ENCODE results near the gene SNAP91.

The SNAP91 gene

GRCh38 chr6:83536647-83537589 lies 172.0 kb downstream of the SNAP91 start:
- no peak for DNase-seq

DNA sequence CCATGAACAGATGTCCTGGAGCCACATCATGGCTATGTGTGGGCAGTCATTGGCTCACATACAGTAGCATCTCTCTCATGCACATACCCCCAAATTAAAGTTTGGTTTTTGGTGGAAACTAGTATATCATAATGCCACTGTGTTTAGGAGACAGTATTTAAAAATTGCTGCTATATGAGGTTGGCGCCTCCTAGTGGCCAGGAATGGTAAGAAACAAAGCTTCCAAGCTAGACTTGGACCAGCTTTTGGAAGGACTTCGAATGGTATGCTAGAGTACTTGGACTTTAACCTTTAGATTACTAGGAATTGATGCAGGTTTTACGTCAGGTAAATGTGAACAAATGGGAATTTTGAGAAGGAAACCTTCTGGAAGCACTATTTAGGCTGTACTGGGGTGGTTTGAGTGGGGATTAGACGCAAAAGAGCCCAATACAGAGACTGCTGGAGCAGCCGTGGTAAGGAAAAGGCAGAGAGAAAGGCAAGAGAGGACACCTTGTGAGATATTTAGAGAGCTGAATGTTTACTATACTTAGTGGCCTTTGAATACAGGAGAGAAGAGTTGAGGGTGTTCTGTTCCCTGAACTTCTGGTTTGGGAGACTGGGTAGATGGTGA lies 172.8 kb downstream of the SNAP91 start:
- DNase-seq = no peak

DNA sequence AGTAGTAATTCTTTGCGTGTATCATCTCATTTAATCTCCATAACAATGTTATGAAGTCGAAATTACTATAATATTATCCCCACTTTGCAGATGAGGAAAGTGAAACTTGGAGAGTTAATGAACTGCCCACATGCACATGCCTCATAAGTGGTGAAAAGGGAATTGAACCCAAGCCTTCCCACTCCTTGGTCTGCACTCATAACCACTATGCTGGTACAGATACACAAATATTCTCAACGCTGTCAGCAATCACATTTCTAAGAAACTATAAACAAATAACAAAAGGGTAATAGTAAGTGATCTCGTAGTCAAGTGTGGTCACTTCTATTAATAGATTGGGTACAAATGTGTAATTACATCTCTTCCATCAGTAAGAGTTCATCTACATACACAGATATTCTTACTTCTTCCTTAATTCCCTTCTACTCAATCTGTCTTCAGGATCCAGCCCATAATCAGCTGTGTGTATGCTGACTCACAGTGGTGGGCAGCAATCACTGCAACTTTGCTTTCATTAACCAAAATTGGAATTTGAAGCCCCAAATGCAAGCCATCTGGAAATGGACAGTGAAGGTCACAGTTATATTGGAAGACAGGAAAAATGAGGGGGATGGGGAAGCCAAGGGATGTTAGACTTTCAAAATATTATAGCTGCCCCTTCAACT lies 190.0 kb downstream of the SNAP91 start:
- no peak for DNase-seq

GRCh38 chr6:83517500-83517899 lies 191.4 kb downstream of the SNAP91 start:
- DNase-seq = no peak

DNA sequence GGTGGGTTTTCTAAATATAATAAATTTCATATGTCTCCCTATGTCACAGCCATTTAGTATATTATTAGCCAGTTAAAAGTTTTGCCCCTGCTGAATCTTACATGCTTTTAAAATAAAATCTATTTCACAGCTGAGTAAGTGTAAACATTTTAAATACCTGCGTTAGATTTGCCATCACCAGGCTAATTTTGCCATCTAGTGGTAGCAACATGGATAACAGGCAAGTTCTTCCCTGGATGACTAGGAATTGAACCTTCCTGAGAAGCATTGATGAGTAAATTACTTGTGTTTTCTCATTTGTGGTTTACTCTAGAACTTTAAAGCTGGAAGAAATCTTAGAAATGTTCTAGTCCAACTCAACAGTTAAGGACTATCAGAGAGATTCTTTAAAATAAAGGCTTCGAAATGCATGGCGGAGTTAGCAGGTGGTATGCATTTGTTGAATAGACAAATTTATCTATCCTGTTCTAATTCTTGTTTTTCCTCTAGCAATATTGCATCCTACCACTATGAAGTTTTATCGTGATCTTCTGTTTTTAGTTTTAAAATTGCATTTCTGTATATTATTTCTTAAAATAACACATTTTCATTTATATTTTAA lies 193.9 kb downstream of the SNAP91 start:
- DNase-seq = no peak

- DNase-seq = no peak
These were observed 194.4 kb downstream of the SNAP91 start for GRCh38 chr6:83514466-83514865.

DNA sequence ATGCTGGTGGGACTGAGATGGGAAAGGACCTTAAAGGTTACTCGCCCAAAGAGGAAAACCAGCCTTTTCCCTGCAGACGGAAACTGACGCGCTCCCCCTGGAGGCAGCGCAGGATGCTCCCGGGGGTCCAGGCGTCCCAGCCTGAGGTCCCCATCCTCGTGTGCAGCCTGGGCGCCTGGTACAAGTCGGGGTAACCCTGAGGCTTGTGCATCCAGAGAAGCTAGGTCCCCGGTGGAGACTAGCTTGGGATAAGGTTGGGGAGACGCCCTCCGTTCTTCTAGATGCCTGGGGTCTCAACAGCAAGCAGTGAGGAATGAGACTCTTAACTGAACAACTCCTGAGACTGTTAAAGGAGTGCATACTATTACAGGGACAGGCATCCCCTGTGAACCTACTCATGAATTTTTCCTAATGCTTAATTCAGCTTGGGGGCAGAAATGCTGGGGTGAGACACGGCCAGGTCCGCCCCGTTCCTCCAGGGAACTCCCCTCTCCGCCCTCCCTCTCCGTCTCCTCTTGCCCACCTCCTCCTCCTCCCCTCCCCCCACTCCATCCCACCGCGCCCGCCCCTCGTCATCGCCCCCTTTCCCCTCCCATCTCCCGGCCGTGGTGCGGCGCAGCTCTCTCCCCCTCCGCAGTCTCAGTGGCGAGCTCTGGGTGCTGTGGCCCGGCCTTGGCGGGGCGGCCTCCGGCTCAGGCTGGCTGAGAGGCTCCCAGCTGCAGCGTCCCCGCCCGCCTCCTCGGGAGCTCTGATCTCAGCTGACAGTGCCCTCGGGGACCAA lies 196.8 kb downstream of the SNAP91 start, which contains the start of gene PRSS35:
PRSS35 (plus strand) TSS at position 634 of the 781 bp plus-strand sequence. CDS start 10,908 bp downstream, outside the sequence.
- DNase-seq = peak; percentile 89

DNA sequence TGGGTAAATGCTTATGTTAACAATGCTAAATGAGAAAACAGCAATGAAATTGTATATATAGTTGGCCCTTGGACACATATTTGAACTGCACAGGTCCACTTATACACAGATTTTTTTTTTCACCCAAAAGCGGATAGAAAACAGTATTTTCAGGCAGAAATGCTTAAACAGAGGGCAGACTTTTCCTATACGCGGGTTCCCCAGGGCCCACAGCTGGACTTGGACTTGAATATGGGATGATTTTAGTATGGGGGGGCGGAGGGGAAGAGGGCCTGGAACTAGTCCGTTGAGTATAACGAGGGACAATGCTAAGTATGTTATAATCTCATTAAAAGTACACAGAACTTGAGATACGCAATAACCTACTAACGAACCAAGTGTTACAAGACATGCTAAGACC lies 197.6 kb downstream of the SNAP91 start:
- DNase-seq = peak; percentile 44

DNA sequence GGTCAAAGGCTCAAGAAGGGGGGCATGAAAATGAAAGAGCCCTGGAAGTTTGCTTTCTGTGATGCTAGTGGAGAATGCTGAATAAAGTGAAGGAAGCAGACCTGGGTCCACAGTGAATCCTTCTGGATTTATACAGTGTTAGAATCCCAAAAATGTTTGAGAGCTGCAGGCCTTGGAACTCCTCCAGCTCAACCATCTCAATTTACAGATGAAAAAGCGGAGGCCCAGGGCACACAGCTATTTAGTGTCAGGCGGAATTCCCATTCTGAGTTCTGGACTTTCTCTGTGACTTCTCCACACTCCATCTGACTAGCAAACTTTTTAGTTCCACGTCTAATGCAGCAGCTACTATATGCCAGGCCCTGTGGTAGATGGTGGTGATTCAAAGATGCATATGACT lies 198.1 kb downstream of the SNAP91 start:
- no peak for DNase-seq

GRCh38 chr6:83509441-83509840 lies 199.5 kb downstream of the SNAP91 start:
- DNase-seq = no peak

- no peak for DNase-seq
These were observed 203.5 kb downstream of the SNAP91 start for GRCh38 chr6:83505356-83505755.

Measured in left hindlimb (tissue), 1 donor.